Epidermal melanocyte (primary cell): ENCODE measurements around the gene POPDC2.

ENCODE experiments used
- DNase-seq: peaks from one replicate; pipeline ENCODE4 v3.0.0; 2011; ENCODE audit warnings: low spot score; ENCODE audit not compliant: insufficient read length

The POPDC2 gene

GRCh38 chr3:119641416-119641815, 19.0 kb downstream of the POPDC2 start:
- DNase-seq = no peak

DNA sequence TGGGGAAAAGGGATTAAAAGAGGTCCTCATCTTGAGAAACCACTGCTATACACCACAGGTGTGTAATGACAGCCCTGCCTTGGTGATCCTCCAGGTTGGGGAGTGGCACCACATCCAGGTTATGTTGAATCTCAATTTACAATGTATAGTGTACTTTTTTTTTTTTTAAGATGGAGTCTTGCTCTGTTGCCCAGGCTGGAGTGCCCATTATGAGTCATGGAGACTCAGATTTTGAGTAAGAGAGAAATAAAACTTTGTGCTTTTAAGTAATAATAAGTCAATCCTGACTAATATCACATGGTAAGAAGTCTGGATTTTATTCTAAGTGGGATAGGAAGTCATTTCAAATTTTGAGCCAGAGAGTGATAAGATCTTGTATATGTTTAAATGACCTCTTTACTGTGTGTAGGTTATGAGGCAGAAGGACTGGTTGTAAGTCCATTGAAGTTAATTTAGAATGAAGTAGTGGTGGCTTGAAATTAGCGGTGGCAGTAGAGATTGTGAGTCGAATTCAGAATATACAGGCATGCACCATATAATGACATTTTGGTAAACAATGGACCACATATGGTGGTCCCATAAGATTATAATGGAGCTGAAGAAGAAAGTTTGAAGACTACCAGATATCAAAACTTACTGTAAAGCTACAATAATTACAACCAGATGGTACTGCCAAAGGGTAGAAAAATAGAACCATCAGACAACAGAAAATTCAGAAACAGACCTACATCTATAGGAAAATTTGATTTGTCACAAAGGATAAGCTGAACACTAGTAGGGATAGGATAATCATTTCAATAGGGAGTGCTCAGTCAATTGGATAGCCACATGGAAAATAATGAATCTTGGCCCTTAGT, 20.7 kb downstream of the POPDC2 start:
- no peak for DNase-seq

DNA sequence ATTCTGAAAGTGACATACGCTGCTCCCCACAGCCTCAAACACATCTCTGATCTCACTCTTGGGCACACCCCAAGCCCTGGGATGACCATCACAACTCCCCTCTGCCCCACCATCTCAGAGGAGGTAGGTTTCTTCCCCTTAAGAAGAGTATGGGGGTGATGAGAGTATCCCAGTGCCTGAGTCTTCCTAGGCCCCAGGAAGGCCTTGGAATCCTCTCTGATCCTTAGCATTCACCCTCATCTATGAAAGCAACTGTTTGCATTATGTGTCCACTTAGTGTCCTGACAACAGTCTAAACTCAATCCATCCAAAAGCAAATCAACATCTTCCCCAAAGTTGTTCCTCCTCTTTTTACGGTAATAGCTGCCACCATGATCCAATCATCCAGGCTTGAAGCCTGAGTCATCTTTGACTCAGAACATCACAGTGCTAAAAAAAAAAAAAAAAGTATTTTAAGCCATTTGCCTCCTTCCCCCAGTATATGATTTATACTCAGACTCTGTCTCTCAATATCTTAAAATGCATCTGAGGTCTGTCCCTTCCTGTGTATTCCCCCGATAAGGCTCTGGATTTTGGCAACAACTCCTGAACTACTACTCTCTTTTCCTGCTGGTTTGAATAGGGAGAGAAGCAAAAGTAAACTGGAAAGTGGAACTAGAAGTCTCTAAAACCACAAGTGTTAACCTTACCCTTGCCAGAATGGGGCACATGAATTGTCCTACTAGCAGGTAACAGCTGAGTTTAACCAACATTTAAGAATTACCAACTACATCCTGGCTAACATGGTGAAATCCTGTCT, 22.5 kb downstream of the POPDC2 start:
- no peak for DNase-seq

- no peak for DNase-seq
Measured at GRCh38 chr3:119636891-119637611, 23.3 kb downstream of the POPDC2 start.

GRCh38 chr3:119636249-119636648, 24.1 kb downstream of the POPDC2 start:
- no peak for DNase-seq

GRCh38 chr3:119635719-119636118, 24.7 kb downstream of the POPDC2 start:
- no peak for DNase-seq

DNA sequence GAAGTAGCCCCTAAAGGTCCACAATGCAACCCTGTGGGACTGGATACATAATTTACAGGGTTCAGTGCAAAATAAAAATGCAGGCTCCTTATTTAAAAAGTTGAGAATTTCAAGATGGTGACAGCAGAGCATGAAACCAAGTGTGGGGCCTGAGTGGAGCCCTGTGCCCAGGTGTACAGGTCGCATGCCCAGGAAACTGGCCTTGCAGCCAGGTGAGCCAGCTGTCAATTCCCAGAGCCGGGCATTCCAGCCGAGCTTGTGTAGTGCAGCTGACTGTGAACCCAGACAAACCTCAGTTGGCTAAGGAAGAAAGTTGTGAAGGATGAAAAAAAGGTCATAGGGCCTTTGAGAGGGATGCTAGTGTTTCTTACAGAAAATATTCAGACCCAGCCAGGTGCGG, 27.6 kb downstream of the POPDC2 start:
- no peak for DNase-seq

GRCh38 chr3:119632216-119632615, 28.2 kb downstream of the POPDC2 start:
- DNase-seq = no peak

- DNase-seq = no peak
Measured at GRCh38 chr3:119631516-119631915, 28.9 kb downstream of the POPDC2 start.

GRCh38 chr3:119630880-119631329, 29.5 kb downstream of the POPDC2 start:
- DNase-seq = no peak

DNA sequence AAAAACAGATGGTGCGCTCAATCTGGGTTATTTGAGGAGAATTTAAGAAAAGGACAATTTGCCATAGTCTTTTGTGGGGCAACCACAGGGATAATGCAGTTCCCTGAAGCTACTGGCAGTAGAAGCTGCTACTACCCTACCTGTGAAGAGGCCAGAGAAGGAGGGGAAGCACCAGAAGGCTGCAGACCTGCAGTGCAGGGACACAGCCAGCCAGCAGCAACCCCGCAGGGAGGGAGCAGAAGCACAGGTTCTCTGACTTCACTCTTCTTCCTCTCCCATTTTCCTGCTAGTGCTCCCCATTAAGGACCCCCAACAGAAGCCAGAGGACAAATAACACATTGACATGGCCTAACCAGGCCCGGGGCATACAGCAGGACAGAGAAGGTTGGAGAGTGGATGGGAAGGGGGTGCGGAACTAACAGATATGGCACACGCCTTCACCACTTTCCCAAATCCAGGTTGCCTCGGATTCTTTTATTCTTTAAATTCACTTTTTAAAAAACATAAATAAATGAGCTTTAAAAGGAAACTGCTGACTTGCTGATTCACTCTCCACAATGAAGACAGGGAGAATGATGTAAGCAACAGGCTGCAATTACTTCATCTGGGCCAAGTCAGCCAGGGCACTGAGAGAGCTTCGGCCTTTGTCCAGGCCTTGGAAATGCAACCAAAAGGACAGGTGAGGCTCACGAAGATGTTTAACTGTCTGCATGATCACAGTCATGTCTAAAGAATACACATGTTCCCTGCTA, 30.1 kb downstream of the POPDC2 start:
- no peak for DNase-seq

DNA sequence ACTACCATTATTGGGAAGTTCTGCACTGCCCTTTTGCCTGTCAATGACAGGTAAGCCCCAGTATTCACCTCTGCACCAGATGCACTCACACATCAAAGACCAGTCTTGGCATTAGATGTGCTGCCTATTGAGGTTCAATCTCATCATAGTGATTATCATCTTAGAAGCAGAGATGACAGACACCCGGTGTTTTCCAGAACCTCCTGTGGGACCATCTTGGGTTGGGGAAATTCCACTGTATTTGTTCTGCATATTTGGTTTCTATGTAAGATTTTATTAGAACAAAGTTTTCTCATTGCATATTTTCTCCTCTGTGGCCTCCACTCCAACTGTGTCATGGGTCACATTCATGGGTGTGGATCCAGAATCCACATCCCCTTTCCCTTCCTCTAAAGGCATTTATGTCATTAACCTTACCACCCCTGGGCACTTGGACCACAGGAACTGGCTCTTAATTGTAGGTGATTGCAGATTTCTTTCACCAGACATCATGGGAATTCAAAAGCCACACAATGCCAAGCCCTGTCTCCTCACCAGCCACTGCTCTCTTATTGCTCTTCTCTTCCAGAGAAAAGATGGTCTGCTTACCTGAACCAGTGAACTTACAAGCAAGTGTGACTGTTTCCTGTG, 31.5 kb downstream of the POPDC2 start:
- DNase-seq = no peak

DNA sequence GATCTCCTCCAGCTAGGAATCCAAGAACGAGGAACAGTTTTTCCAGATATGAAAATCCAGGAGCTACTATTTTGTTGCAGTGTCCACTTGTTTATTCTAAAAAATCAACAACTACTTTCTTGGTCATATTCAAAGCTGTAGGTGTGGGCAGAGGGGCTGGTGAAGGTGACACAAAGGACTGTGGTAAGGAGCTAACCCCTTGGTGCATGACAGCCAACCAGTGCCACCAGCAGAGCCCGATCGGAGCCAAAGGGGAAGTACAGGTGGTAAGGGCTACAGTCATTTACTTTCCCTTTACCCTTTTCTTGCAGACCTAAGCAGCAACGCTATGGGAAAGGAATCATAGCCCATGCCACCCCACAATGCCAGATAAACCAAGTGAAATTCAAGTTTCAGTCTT, 32.0 kb downstream of the POPDC2 start:
- no peak for DNase-seq

- no peak for DNase-seq
Measured at GRCh38 chr3:119627461-119627860, 32.9 kb downstream of the POPDC2 start.

DNA sequence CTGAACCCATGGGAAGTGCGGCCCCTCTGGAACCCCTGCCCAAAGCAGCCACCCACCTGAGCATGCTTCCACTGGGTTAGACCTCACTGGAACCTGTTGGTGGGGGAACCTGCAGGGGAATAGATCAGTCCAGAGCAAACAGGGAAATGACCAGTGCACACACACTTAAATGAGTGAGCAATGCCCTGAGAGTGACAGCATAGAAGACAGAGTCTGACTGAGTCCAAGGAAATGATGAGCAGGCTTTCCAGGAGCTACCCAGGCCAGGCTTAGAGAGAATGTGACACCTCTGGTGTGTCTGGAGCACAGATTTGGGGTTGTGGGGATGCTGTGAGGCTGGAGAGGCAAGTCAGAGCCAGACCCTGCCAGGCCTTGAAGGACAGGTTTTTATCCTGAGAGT, 34.2 kb downstream of the POPDC2 start:
- DNase-seq = no peak

DNA sequence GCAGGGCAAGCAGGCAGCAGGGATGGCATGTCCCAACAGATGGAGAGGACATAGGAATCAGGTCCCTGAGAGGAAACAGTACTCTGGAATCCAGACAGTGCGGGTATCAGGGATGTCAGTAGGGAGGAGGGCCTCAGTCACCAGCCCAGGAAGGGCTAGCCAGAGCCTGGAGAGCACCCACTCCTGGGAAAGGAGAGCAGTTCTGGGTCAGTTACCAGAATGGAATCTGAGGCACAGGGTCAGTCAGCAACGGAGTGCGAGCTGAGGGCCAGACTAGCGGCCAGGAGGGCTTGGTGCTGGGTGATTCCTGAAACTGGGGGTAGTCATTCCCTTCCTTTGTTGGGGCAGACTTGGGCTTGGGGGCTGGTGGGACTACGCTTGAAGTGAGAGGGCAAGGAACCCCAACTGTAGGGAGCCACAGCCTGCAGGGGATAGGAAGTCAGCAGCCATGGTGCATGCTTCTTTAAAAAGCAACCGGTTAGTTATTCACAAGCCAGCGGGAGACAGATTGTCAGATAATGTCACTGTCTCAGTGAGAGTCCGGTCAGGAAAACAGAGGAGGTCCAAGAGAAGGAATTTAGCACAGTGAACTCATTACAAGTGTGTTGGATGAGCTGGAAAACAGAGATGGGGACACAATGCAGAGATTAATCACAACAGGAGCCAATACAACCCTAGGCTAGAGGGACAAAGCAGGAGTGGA, 34.8 kb downstream of the POPDC2 start:
- no peak for DNase-seq

GRCh38 chr3:119624002-119624720, 36.2 kb downstream of the POPDC2 start:
- no peak for DNase-seq

GRCh38 chr3:119620899-119621298, 39.5 kb downstream of the POPDC2 start:
- DNase-seq = no peak

- DNase-seq = no peak
Measured at GRCh38 chr3:119619094-119619493, 41.3 kb downstream of the POPDC2 start.
